ENCODE measurements around the gene ACAA2. TPM values are rescaled to one million over a fixed set of nuclear protein-coding genes. Genes with fewer than 3 reads are reported as not detected.
A peak's percentile ranks its signal among the peaks of the same experiment; 100 is the strongest.

ACAA2 gene
- total and polyA plus RNA-seq, 8 donors, result 20.3 to 53.0 (median 32.5) TPM

- no peak overlapping the region for H3K27ac ChIP-seq
- DNase-seq (no peak), ATAC-seq (no peak), FAIRE-seq (no peak)
- no peak overlapping the region for H3K4me3 ChIP-seq
- 95% methylated on average over 8 of the region's 8 CpGs for WGBS, 2 donors
- no peaks in the 10 kb centered on the region for H3K36me3 ChIP-seq
- intact Hi-C loops (cut with DNase I), result loop anchor here in 1 of 3 donors (10.0 kb wide), 2 partner anchors 286 to 336 kb away; partner anchors contain the start of gene LIPG
- no peaks in the 10 kb centered on the region for H3K9me3 ChIP-seq
- no peaks in the 10 kb centered on the region for H3K27me3 ChIP-seq
- TF ChIP-seq, protein P1, sequence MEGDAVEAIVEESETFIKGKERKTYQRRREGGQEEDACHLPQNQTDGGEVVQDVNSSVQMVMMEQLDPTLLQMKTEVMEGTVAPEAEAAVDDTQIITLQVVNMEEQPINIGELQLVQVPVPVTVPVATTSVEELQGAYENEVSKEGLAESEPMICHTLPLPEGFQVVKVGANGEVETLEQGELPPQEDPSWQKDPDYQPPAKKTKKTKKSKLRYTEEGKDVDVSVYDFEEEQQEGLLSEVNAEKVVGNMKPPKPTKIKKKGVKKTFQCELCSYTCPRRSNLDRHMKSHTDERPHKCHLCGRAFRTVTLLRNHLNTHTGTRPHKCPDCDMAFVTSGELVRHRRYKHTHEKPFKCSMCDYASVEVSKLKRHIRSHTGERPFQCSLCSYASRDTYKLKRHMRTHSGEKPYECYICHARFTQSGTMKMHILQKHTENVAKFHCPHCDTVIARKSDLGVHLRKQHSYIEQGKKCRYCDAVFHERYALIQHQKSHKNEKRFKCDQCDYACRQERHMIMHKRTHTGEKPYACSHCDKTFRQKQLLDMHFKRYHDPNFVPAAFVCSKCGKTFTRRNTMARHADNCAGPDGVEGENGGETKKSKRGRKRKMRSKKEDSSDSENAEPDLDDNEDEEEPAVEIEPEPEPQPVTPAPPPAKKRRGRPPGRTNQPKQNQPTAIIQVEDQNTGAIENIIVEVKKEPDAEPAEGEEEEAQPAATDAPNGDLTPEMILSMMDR (IDR thresholded peaks at IDR 0.05), result no peak
- no peaks in the 10 kb centered on the region for H3K4me1 ChIP-seq
Observed at GRCh38 chr18:49850636-49851035, 37.3 kb upstream of the ACAA2 start.

DNA sequence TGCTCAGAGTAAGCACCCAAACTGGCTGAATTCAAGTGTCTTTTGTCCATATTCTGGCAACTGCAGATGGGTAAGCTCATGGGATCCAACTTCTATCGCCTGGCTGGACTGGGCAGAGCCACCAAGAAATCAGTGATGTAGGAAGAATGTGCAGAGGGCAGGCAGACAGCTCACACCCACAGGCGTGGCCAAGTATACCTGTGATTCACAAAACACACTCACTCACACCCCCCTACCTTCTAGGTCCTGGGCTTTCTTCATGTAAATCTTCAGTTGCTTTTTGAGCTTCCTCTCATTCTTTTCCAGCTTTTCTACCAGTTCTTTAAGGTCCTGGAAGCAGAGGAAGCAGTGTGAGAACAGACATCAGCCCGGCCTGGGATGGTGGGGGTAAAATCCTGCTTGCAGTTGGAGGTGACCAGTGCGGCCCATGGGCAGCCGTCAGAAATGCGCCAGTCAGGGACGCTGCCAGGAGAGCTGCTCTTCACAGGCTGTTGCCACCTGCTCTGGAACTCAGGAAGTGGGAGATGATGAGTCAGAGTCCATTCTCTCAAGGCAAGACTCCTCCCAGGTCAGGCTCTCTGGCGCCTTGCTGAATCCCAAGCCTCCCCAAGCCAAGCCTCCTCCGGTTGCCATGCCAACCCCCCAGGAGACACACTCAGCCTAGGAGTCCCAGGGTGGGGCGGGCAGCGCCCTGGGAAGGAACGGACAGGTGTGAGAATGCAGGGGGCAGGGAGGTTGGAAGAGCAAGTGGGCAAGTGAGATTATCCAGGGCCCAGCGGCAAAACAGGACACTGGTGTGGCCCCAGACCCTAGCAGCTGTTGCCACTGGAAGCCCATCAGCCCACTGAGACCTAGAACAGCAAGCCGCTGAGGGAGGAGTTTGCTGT lies 36.2 kb upstream of the ACAA2 start:
- H3K36me3 ChIP-seq, result no peaks in the 10 kb centered on the region
- peak in 3 of 4 donors; percentile 74 to 81 (median 80) for ATAC-seq
- H3K9me3 ChIP-seq, result no peaks in the 10 kb centered on the region
- TF ChIP-seq, protein P1 (IDR thresholded peaks at IDR 0.05), result no peak
- WGBS, 2 donors, result 76% methylated on average over 14 of the region's 14 CpGs
- no peak overlapping the region for H3K4me3 ChIP-seq
- intact Hi-C loops (cut with DNase I), result loop anchor here in 1 of 3 donors (10.0 kb wide), 2 partner anchors 285 to 335 kb away; partner anchors contain the start of gene LIPG
- peak in 1 of 6 donors; percentile 34 for DNase-seq
- no peak for FAIRE-seq
- H3K27me3 ChIP-seq, result no peaks in the 10 kb centered on the region
- H3K4me1 ChIP-seq, result no peaks in the 10 kb centered on the region
- H3K27ac ChIP-seq, result no peak overlapping the region

DNA sequence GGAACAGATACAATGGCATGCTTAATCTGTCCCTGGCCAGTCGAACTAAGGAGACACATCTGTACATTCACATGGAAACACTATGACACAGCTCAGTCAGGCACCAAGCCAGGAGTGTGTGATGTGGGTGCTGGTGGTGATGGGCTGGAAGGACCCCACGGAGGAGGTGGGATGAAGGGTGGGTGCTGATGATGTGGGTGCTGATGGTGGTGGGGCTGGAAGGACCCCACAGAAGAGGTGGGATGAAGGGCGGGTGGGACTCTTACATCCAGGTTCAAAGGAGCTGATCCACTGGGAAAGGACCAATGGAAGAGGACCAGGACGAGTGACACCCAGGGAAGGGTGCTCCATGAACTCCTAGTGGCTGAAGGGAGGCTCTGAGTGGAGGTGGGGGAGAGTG lies 34.8 kb upstream of the ACAA2 start:
- FAIRE-seq (no peak), DNase-seq (no peak), ATAC-seq (no peak)
- TF ChIP-seq, protein P1 (IDR thresholded peaks at IDR 0.05), result no peak
- WGBS, 2 donors, result 71 to 80% methylated on average over 4 of the region's 4 CpGs
- no peak overlapping the region for H3K4me3 ChIP-seq
- intact Hi-C loops (cut with DNase I), result no loop called here
- no peaks in the 10 kb centered on the region for H3K36me3 ChIP-seq
- no peak overlapping the region for H3K27ac ChIP-seq
- no peaks in the 10 kb centered on the region for H3K4me1 ChIP-seq
- no peaks in the 10 kb centered on the region for H3K9me3 ChIP-seq
- no peaks in the 10 kb centered on the region for H3K27me3 ChIP-seq

GRCh38 chr18:49847524-49847923 lies 34.2 kb upstream of the ACAA2 start:
- no peak for FAIRE-seq
- 87 to 90% methylated on average over 8 of the region's 8 CpGs for WGBS, 2 donors
- intact Hi-C loops (cut with DNase I), result no loop called here

More at GRCh38 chr18:49847524-49847923, 34.2 kb upstream of the ACAA2 start:
- H3K27me3 ChIP-seq, result no peaks in the 10 kb centered on the region
- H3K9me3 ChIP-seq, result no peaks in the 10 kb centered on the region
- H3K4me1 ChIP-seq, result no peaks in the 10 kb centered on the region
- H3K36me3 ChIP-seq, result peaks cover 0 to 4% (median 0%) of the 10 kb centered on the region in 3 donors
- TF ChIP-seq, protein P1 (IDR thresholded peaks at IDR 0.05), result no peak
- H3K27ac ChIP-seq, result no peak overlapping the region
- ATAC-seq, result no peak
- no peak for DNase-seq
- H3K4me3 ChIP-seq, result no peak overlapping the region

Data from pancreas (tissue), 10 donors.